ENCODE measurements around the gene PTN.
"Not testable (repeated sequence)": the region's sequence is repeated elsewhere in the genome, so short reads cannot be mapped to it uniquely, and the experiment has no call there.

The PTN gene

DNA sequence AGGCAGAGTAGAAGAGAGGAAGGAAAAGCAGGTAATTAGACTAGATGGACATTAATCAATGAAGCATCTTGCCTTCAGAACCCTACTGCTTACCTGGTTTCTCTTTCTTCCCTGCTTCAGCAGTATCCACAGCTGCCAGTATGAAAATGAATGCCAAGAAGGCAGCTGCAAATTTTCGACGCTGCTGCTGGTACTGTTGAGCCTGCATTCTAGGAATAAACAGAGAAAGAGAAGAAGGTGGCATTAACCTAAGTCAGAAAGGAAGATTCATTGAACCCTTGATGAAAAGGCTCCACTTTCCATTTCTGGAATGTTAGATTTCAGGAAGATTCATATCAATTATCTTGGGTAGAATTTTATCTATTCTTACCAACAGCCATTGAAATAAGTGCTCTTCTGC, 88.8 kb downstream of the PTN start:
- no peak overlapping the region for H3K4me3 ChIP-seq (ENCODE audit: low read depth in 1 of 2, low read length in 2 of 2)
- no peak overlapping the region for H3K27ac ChIP-seq (ENCODE audit: low read depth, low read length)
- H3K9ac ChIP-seq (ENCODE audit: low read length), result no peak overlapping the region
- H3K4me1 ChIP-seq (ENCODE audit: insufficient read depth, low read length), result no peaks in the 10 kb centered on the region
- H3K9me3 ChIP-seq (ENCODE audit: low read length), result no peaks in the 10 kb centered on the region
- H3K36me3 ChIP-seq (ENCODE audit: insufficient read depth, low read length), result no peaks in the 10 kb centered on the region
- H3K27me3 ChIP-seq (ENCODE audit: control insufficient read depth in 1 of 2, insufficient read depth in 2 of 2, low read length in 2 of 2), result no peaks in the 10 kb centered on the region

DNA sequence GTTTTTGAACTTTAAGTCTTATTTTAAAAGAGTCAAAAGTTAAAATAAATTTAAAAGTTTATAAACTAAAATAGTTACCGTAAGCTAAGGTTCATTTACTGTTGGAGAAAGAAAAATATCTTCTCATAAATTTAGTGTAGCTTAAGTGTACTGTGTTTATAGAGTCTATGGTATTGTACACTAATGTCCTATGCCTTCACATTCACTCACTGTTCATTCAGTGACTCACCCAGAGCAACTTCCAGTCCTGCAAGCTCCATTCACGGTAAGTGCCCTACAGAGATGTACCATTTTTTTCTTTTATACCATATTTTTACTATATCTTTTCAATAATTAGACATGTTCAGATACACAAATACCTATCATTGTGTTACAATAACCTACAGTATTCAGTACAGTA, 97.6 kb downstream of the PTN start:
- Histone ChIP-seq H3K27me3 (ENCODE audit: control insufficient read depth in 1 of 2, insufficient read depth in 2 of 2, low read length in 2 of 2) (no peaks in the 10 kb centered on the region), H3K4me1 (ENCODE audit: insufficient read depth, low read length) (no peaks in the 10 kb centered on the region), H3K4me3 (ENCODE audit: low read depth in 1 of 2, low read length in 2 of 2) (no peak overlapping the region), H3K9ac (ENCODE audit: low read length) (no peak overlapping the region), H3K36me3 (ENCODE audit: insufficient read depth, low read length) (no peaks in the 10 kb centered on the region), H3K27ac (ENCODE audit: low read depth, low read length) (no peak overlapping the region), H3K9me3 (ENCODE audit: low read length) (no peaks in the 10 kb centered on the region)

- no peaks in the 10 kb centered on the region for H3K9me3 ChIP-seq (ENCODE audit: low read length)
- H3K27me3 ChIP-seq (ENCODE audit: control insufficient read depth in 1 of 2, insufficient read depth in 2 of 2, low read length in 2 of 2), result no peaks in the 10 kb centered on the region
- no peak overlapping the region for H3K9ac ChIP-seq (ENCODE audit: low read length)
- H3K4me1 ChIP-seq (ENCODE audit: insufficient read depth, low read length), result no peaks in the 10 kb centered on the region
- no peak overlapping the region for H3K27ac ChIP-seq (ENCODE audit: low read depth, low read length)
- no peak overlapping the region for H3K4me3 ChIP-seq (ENCODE audit: low read depth in 1 of 2, low read length in 2 of 2)
- no peaks in the 10 kb centered on the region for H3K36me3 ChIP-seq (ENCODE audit: insufficient read depth, low read length)
Measured at GRCh38 chr7:137245186-137245585, 98.3 kb downstream of the PTN start.

- Histone ChIP-seq H3K4me1 (ENCODE audit: insufficient read depth, low read length) (no peaks in the 10 kb centered on the region), H3K36me3 (ENCODE audit: insufficient read depth, low read length) (no peaks in the 10 kb centered on the region), H3K9me3 (ENCODE audit: low read length) (no peaks in the 10 kb centered on the region), H3K27me3 (ENCODE audit: control insufficient read depth in 1 of 2, insufficient read depth in 2 of 2, low read length in 2 of 2) (no peaks in the 10 kb centered on the region), H3K9ac (ENCODE audit: low read length) (no peak overlapping the region), H3K27ac (ENCODE audit: low read depth, low read length) (no peak overlapping the region), H3K4me3 (ENCODE audit: low read depth in 1 of 2, low read length in 2 of 2) (no peak overlapping the region)
Measured at GRCh38 chr7:137243741-137244140, 99.8 kb downstream of the PTN start.

GRCh38 chr7:137242616-137243015, 100.9 kb downstream of the PTN start:
- Histone ChIP-seq H3K27ac (ENCODE audit: low read depth, low read length) (no peak overlapping the region), H3K27me3 (ENCODE audit: control insufficient read depth in 1 of 2, insufficient read depth in 2 of 2, low read length in 2 of 2) (no peaks in the 10 kb centered on the region), H3K9ac (ENCODE audit: low read length) (no peak overlapping the region), H3K36me3 (ENCODE audit: insufficient read depth, low read length) (no peaks in the 10 kb centered on the region), H3K4me1 (ENCODE audit: insufficient read depth, low read length) (no peaks in the 10 kb centered on the region), H3K4me3 (ENCODE audit: low read depth in 1 of 2, low read length in 2 of 2) (no peak overlapping the region), H3K9me3 (ENCODE audit: low read length) (no peaks in the 10 kb centered on the region)

DNA sequence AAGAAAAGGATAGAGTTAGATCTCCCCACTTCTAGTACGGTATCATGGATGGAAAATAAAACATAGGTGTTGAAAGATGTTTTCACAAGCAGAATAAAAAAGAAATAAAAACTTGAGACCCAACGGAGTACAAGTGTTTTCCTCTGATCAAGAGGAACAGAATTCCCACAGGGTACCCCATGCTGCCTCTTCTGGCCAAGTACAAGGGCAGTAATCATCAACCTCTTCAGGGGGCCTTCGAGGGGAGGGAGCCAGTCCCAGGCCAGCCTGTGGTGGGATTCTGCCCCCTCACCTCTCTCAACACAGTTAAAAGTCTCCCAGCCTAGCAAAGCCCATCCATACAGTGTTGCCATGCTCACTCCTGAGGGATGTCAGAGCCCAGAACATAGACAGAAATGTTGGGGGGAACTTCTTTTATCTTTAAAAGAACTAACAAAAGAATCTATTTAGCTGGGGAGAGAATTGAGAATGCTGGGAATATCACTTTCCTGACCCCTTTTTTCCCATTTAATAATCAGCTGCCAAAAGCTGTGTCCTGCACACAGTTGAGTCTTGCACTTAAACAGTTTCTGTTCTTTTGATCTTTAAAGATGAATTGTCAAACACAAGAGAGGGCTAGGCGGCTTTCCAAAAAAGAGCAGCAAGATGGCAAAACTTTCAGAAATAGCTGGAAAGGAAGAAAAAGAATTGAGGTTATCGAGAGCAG, 101.7 kb downstream of the PTN start:
- Histone ChIP-seq H3K4me3 (ENCODE audit: low read depth in 1 of 2, low read length in 2 of 2) (no peak overlapping the region), H3K27ac (ENCODE audit: low read depth, low read length) (no peak overlapping the region), H3K9ac (ENCODE audit: low read length) (no peak overlapping the region), H3K9me3 (ENCODE audit: low read length) (no peaks in the 10 kb centered on the region), H3K36me3 (ENCODE audit: insufficient read depth, low read length) (no peaks in the 10 kb centered on the region), H3K27me3 (ENCODE audit: control insufficient read depth in 1 of 2, insufficient read depth in 2 of 2, low read length in 2 of 2) (no peaks in the 10 kb centered on the region), H3K4me1 (ENCODE audit: insufficient read depth, low read length) (no peaks in the 10 kb centered on the region)

- H3K9me3 ChIP-seq (ENCODE audit: low read length); H3K9ac ChIP-seq (ENCODE audit: low read length); H3K27me3 ChIP-seq (ENCODE audit: control insufficient read depth in 1 of 2, insufficient read depth in 2 of 2, low read length in 2 of 2); H3K4me1 ChIP-seq (ENCODE audit: insufficient read depth, low read length); H3K36me3 ChIP-seq (ENCODE audit: insufficient read depth, low read length); H3K27ac ChIP-seq (ENCODE audit: low read depth, low read length); H3K4me3 ChIP-seq (ENCODE audit: low read depth in 1 of 2, low read length in 2 of 2): not testable (repeated sequence)
Measured at GRCh38 chr7:137239186-137239585, 104.3 kb downstream of the PTN start.

- Histone ChIP-seq H3K9ac (ENCODE audit: low read length) (no peak overlapping the region), H3K27me3 (ENCODE audit: control insufficient read depth in 1 of 2, insufficient read depth in 2 of 2, low read length in 2 of 2) (no peaks in the 10 kb centered on the region), H3K9me3 (ENCODE audit: low read length) (no peaks in the 10 kb centered on the region), H3K36me3 (ENCODE audit: insufficient read depth, low read length) (no peaks in the 10 kb centered on the region), H3K27ac (ENCODE audit: low read depth, low read length) (no peak overlapping the region), H3K4me3 (ENCODE audit: low read depth in 1 of 2, low read length in 2 of 2) (no peak overlapping the region), H3K4me1 (ENCODE audit: insufficient read depth, low read length) (no peaks in the 10 kb centered on the region)
Measured at GRCh38 chr7:137235434-137235833, 108.1 kb downstream of the PTN start.

- Histone ChIP-seq H3K4me1 (ENCODE audit: insufficient read depth, low read length) (no peaks in the 10 kb centered on the region), H3K36me3 (ENCODE audit: insufficient read depth, low read length) (no peaks in the 10 kb centered on the region), H3K9ac (ENCODE audit: low read length) (no peak overlapping the region), H3K4me3 (ENCODE audit: low read depth in 1 of 2, low read length in 2 of 2) (no peak overlapping the region), H3K9me3 (ENCODE audit: low read length) (no peaks in the 10 kb centered on the region), H3K27ac (ENCODE audit: low read depth, low read length) (no peak overlapping the region), H3K27me3 (ENCODE audit: control insufficient read depth in 1 of 2, insufficient read depth in 2 of 2, low read length in 2 of 2) (no peaks in the 10 kb centered on the region)
Measured at GRCh38 chr7:137231167-137231566, 112.4 kb downstream of the PTN start.

- Histone ChIP-seq H3K27ac (ENCODE audit: low read depth, low read length) (no peak overlapping the region), H3K4me3 (ENCODE audit: low read depth in 1 of 2, low read length in 2 of 2) (no peak overlapping the region), H3K9me3 (ENCODE audit: low read length) (no peaks in the 10 kb centered on the region)
Measured at GRCh38 chr7:137221467-137221866, 122.1 kb downstream of the PTN start.

DNA sequence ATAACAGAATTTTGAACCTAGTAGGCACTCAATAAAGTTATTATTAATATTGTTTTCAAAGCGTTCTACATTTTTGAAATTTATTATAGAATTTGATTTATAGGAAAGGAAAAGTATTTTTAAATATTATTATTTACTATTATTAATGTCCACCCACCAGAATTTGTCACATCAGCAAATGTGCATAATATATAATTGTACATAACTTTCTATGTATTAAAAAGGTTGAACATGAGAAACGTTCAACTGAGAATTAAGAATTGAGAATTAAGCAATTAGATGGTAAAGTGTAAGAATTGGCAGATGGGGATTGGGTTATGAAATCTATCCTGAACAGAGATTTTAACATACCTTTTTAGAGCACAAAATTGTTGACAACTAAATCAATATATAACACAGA, 129.8 kb downstream of the PTN start:
- Histone ChIP-seq H3K27me3 (ENCODE audit: control insufficient read depth in 1 of 2, insufficient read depth in 2 of 2, low read length in 2 of 2) (no peaks in the 10 kb centered on the region), H3K9ac (ENCODE audit: low read length) (no peak overlapping the region), H3K4me1 (ENCODE audit: insufficient read depth, low read length) (no peaks in the 10 kb centered on the region), H3K27ac (ENCODE audit: low read depth, low read length) (no peak overlapping the region), H3K4me3 (ENCODE audit: low read depth in 1 of 2, low read length in 2 of 2) (no peak overlapping the region), H3K36me3 (ENCODE audit: insufficient read depth, low read length) (no peaks in the 10 kb centered on the region), H3K9me3 (ENCODE audit: low read length) (no peaks in the 10 kb centered on the region)

More at GRCh38 chr7:137221467-137221866, 122.1 kb downstream of the PTN start:
- H3K27me3 ChIP-seq (ENCODE audit: control insufficient read depth in 1 of 2, insufficient read depth in 2 of 2, low read length in 2 of 2), result no peaks in the 10 kb centered on the region
- no peaks in the 10 kb centered on the region for H3K4me1 ChIP-seq (ENCODE audit: insufficient read depth, low read length)
- no peak overlapping the region for H3K9ac ChIP-seq (ENCODE audit: low read length)
- H3K36me3 ChIP-seq (ENCODE audit: insufficient read depth, low read length), result no peaks in the 10 kb centered on the region

DNA sequence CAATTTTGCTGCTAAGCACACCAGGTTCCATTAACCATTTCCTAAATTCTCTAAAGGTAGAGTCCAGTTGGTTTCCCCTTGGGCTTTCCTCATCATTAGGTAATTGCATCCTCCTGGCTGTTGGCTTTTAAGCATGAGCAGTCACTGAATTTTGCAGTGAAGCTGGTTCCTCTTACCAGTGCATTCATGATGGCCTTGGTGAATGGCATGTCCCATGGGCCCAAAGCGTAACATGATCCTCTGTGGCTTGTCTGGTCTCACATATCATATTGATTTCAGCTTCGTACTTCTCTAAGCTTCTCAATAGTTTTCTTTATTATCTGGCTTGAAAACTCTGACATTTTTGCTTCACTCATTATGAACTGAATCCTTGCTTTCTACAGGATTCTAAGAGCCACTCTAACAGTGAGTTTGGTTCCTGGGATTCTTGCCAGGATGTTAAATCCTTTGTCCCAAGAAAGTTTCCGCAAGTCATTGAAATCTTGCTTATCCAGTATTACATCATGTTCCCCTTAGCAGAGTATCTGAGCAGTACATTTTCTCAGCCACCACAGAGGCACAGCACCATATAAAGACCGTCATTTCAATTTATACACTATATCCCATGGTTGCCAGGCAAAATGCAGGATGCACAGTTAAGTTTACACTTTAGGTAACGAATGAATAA, 134.2 kb downstream of the PTN start:
- Histone ChIP-seq H3K4me1 (ENCODE audit: insufficient read depth, low read length) (no peaks in the 10 kb centered on the region), H3K27me3 (ENCODE audit: control insufficient read depth in 1 of 2, insufficient read depth in 2 of 2, low read length in 2 of 2) (no peaks in the 10 kb centered on the region), H3K27ac (ENCODE audit: low read depth, low read length) (no peak overlapping the region), H3K9me3 (ENCODE audit: low read length) (no peaks in the 10 kb centered on the region), H3K36me3 (ENCODE audit: insufficient read depth, low read length) (no peaks in the 10 kb centered on the region), H3K4me3 (ENCODE audit: low read depth in 1 of 2, low read length in 2 of 2) (no peak overlapping the region), H3K9ac (ENCODE audit: low read length) (no peak overlapping the region)

All from muscle layer of colon (tissue), 2 donors.